Measurements from ENCODE around the gene WWOX.

GRCh38 chr16:78122774-78123315 lies 23.4 kb downstream of the WWOX start:
- TF ChIP-seq CTCF (IDR thresholded peaks at IDR 0.05; ENCODE audit: borderline replicate concordance, extremely low read depth, low read length, poor library complexity, severe bottlenecking) = peak; percentile 57
- TF ChIP-seq EZH2 (IDR thresholded peaks at IDR 0.05; ENCODE audit: borderline replicate concordance, low read depth, low read length, severe bottlenecking) = no peak
